SK-MEL-5 (cell line): ENCODE measurements around the gene MON1A. TPM values are rescaled to one million over a fixed set of nuclear protein-coding genes. Genes with fewer than 3 reads are reported as not detected.

ENCODE experiments used
- DNase-seq: peaks from one replicate; pipeline ENCODE4 v3.0.0-alpha.2; 2016; ENCODE audit warnings: low read depth, low spot score
- in situ Hi-C: cut with HindIII; loops from 2 replicates; pipeline ENCODE4 v1.10.0; 2016; ENCODE audit warnings: low sequenced_read_pairs, high pct_unique_total_duplicates, low pct_unique_long_range_greater_than_20kb
- small RNA-seq, 2 experiments: library from RNA; depleted of rRNA; stranded (forward); fragments of <200 nt; gene quantifications; one replicate each; pipeline ENCODE3, GENCODE V24; 2014
- total RNA-seq: library from RNA; depleted of rRNA; stranded (reverse); fragments of >200 nt; shearing (Covaris generic); gene quantifications from 2 replicates; pipeline ENCODE4 v1.2.3, GENCODE V29; 2014; rRNA removed

The MON1A gene
- total RNA-seq, 1 experiment from 2014 or later = 8.0 TPM

DNA sequence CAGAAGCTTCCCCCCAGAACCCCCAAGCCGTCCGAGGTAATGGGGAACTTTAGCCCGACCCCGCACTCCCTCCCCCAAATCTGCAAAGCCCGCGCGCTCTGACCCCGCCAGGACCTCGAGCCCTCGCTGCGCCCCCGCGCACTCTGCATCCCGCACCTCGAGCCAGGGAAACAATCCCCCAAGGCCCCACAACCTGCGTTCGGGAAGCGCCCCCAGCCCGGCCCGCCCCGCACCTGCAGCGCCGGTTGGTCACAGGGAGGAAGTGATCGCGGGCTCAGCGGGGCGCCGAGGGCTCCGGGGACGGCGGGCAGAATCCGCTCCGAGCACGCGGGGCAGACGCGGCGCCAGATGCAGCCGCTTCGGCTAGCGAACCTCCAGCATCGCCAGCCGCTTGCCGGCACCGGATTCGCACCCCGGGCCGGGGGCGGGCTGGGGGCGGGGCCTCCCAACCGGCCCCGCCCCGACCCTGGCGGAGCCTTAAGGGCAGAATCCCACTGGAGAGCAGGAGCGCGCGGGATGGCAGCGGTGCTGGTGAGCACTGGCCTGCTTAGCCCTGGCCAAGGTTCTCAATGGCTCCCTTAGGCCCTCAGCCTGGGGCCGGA lies 60.0 kb downstream of the MON1A start, which contains the start of gene CAMKV:
Gene CAMKV, minus strand, starts transcription at position 382 of the 602 bp plus-strand sequence. CDS start 7,518 bp downstream, outside the sequence.
- DNase-seq = no peak
- in situ Hi-C loops = no loop called here

DNA sequence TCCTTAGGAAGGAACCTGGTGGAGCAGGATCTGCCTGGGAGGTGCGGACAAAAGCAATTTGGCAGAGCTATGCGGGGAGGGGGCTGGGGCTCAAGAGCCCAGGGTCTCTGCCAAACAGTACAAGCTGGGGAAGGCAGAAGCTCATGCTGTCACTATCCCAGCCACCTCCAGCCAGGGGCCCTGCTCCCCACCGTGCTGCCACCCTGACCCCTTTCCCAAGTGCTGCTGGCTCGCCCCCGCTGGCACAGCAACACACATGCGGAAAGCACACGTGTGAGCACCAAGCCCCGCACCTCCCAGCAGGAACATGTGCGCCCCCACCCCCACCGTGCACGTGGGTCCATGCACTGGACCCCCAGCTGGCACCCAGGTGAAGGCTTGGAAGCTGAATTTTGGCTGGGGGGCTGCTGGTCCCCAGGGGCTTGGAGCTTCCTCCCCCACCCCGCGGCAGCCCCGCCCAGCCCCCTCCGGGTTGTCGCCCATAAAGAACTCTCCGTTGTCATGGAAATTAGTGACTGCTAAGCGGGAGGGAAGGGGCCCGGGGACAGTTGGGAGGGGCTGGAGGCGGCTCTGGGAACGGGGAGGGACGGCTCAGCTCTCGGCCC lies 60.6 kb downstream of the MON1A start:
- DNase-seq = no peak
- in situ Hi-C loops = no loop called here

GRCh38 chr3:49867871-49868321 lies 61.7 kb downstream of the MON1A start:
- DNase-seq = no peak
- in situ Hi-C loops = no loop called here

DNA sequence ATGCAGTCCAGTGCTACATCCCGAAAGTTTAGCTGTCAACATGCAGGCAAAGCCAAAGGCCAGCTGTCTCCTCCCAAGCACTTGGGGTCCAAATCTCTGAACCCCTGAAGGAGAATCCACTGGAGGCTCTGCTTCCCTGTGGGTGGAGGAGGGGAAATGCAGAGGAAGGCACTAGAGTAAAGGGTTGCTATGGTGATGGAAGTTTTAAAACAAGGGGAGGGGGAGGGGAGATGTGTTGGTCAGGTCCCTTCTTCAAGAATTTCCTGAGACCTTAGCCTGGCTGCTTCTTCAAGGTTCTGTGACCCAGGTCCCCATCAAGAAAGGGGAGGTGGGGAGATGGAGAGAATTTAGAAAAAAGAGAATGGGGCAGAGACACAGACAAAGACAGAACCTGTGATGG lies 62.2 kb downstream of the MON1A start:
- in situ Hi-C loops = no loop called here

GRCh38 chr3:49865198-49865784 lies 64.3 kb downstream of the MON1A start:
- in situ Hi-C loops = no loop called here
- no peak for DNase-seq

More for the DNA sequence above, 62.2 kb downstream of the MON1A start:
- DNase-seq = no peak

DNA sequence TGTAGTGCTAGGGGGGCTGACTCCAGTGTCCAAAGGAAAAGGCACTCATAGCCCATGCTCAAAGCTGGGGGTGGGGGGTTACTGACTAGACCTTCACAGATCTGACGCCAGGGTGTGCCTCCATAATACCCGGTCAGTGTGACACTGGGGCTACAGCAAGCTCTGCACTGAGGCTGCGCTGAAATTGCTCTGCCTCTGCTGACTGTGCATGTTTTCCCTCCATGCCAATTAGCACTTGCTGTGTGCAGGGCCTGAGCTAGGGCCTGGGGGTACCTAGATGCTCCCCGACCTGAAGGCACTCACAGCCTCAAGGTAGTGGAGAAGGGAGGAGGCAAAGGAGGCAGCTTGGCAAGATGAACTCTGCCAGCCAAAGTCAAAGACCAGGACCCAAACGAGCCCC lies 65.1 kb downstream of the MON1A start:
- DNase-seq = no peak

DNA sequence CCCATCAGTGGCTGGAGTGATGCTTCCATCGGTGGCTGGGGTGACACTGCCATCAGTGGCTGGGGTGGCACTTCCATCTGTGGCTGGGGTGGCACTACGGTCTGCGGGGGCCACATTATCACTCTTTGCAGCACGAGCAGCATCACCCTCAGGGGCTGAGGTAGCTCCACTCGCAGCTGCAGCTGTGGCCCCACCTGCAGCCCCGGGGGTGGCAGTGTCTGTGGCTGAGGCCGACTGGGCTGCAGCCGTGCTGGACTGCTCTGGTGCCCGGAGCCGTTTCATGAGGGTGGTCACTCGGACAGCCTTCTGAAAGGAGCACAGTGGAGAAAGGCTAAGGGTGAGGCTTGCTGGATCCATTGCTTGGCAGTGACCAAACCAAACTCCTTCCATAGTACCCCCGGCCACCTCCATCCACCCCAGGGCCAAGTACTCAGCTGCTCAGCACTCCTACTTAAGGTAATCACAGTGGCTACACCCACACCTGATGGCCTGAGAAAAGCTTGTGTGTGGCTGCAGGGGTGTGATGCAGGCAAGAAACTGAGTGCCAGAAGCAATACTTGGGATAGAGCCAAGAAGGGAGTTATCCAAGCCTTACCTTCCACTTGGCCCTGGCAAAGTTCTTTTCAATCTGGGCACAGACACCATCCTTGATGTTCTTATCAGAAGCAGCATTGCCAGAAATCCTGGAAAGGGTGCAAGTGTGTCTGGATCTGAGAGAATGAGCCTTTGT lies 69.9 kb downstream of the MON1A start:
- in situ Hi-C loops = no loop called here
- DNase-seq = no peak

More for the DNA sequence above, 65.1 kb downstream of the MON1A start:
- in situ Hi-C loops = no loop called here

Small RNAs within 50 kb of the gene (small RNA-seq; reads per million reads assigned to genes)
- gene RN7SL217P = 0 reads per million in 2 experiments

Other genes starting within 250 kb of the MON1A start
- 4.3 and 5.4 TPM in 2 replicates for gene MST1, start 240.3 kb downstream of the MON1A start, total RNA-seq
- gene RNF123, start 240.3 kb downstream of the MON1A start, total RNA-seq = 33.5 and 34.2 TPM in 2 replicates
- 0.32 and 0.34 TPM in 2 replicates for gene AMIGO3, start 210.1 kb downstream of the MON1A start, total RNA-seq
- 24.3 and 24.6 TPM in 2 replicates for gene GMPPB, start 205.9 kb downstream of the MON1A start, total RNA-seq
- 22.8 and 25.6 TPM in 2 replicates for gene IP6K1, start 143.3 kb downstream of the MON1A start, total RNA-seq
- not detected in 2 replicates for gene CDHR4, start 129.9 kb downstream of the MON1A start, total RNA-seq
- gene INKA1, start 126.5 kb downstream of the MON1A start, total RNA-seq = 3.4 and 6.9 TPM in 2 replicates
- 1.8 and 4.1 TPM in 2 replicates for gene UBA7, start 115.9 kb downstream of the MON1A start, total RNA-seq
- 6.1 TPM in 2 replicates for gene TRAIP, start 73.2 kb downstream of the MON1A start, total RNA-seq
- gene CAMKV, start 59.9 kb downstream of the MON1A start, total RNA-seq = 0.32 and 0.58 TPM in 2 replicates
- not detected in 2 replicates for gene MST1R, start 25.9 kb downstream of the MON1A start, total RNA-seq
- gene RBM6, start 10.3 kb upstream of the MON1A start, total RNA-seq = 27.4 and 34.2 TPM in 2 replicates
- 95.6 and 106 TPM in 2 replicates for gene RBM5, start 159.1 kb upstream of the MON1A start, total RNA-seq
- gene SEMA3F, start 225.5 kb upstream of the MON1A start, total RNA-seq = 1.5 and 2.5 TPM in 2 replicates